HG03280 (cell line): ENCODE results near the gene GORASP2.

ENCODE experiments used
- ATAC-seq: cut with Tn5 transposase; IDR thresholded peaks from one replicate; pipeline ENCODE4 v1.9.1; 2021; ENCODE audit warnings: mild to moderate bottlenecking, moderate library complexity; ENCODE audit not compliant: unreplicated experiment

Gene GORASP2

DNA sequence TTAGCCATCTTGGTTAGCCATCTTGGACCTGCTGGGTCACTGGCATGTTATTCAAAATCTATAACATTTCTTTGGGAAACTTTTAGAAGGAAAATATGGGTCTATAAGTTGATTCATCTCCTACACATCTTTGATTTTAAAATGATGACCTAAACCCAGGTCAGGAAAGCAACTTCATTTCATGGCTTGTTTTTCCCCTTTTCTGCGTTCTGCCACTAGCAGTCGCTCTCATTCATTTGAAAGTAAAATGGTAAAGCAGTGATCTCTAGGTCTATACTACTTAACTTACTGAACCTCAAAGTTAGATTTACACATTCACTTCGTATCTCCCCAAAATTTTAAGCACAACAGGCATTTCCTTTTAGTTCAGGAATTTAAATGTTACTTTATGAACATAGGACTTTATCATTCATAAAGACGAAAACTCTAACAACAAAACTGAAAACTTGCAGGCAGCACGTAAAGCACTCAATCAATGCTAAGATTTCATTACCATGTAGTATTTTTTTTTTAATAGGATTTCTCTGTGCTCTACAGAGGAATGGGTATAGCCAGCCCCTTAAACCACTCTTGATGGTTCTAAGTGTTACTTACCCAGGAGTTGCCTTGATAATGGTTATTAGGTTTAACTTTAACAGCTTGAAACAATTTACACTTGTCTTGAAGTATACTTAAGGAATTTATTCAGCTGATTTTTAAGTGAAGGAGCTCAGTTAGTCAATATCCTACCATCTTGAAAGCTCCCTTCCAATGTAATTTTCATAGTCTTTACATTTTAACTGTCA is 62.5 kb downstream of the GORASP2 start:
- ATAC-seq = no peak

DNA sequence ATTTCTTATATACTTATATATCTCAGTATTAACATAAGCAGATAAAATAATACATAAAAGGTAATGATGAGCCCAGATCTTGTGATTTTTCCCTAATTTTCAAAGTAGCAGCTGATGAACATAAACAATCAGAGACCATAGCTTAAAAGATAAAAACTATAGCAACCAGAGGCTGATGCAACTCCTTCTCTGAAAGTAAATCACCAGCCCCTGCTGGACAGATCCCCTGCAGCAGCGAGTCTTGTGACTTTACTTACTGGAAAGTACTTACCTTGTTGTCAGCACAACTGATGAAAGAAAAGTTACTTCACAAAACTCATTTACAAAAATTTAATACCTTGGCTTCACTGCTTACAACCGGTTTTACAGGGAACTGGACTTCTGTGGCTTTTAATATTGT is 67.3 kb downstream of the GORASP2 start:
- ATAC-seq = no peak

DNA sequence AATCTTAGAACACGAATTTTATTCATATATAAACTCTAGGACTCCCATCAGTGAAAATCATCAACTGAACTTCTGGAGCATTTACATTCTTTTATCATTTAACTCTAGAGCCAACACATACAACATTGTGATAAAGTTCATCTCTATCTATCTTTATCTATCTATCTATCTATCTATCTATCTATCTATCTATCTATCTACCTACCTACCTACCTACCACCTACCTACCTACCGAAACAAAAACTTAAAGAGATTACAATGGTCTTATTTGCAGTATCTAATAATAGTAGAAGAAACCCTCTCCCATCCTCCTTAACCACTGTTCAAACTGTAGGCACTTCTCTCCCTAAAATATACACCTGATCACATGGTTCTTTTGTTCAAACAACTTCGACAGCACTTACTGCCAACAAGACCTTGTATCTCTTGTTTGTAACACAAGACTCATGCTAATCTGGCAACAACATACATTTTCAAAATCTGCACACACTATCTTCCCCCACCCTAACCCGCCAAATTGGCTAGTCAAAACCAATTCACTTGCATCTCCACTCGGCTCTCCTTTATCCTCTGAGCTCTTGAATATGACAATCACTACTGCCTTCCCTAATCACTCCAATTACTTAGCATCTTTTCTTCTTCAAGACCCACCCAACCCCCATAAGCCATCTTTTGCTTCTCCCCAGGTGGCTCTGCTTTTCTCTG is 69.0 kb downstream of the GORASP2 start:
- no peak for ATAC-seq

DNA sequence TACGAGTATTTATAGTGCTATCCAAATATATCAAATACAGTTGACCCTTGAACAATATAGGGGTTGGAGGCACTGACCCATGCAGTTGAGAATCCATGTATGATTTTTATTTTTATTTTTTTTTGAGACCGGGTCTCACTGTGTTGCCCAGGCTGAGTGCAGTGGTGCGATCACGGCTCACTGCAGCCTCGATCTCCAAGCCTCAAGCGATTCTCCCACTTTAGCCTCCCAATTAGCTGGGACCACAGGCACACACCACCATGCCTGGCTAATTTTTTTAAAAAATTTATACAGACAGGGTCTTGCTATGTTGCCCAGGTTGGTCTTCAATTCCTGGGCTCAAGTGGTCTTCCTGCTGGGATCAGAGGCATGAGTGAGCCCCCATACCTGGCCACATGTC is 70.6 kb downstream of the GORASP2 start:
- ATAC-seq = no peak

DNA sequence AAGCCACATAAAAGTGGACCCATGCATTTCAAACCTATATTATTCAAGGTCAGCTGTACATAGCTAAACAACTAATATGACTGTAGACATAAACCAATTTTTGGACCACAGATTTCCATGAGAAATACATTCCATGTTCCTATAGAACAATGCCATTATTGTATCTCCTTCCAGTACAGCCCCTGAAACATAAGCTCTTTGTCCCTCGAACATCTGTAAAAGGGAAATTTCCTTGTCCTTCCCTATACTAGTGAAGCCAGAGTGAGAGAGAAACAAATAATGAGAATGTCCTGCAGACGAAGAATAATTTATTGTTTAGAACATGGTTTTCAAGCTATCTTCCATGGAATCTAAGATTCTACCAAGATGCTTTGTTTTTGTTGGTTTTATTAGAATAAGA is 75.3 kb downstream of the GORASP2 start:
- no peak for ATAC-seq

DNA sequence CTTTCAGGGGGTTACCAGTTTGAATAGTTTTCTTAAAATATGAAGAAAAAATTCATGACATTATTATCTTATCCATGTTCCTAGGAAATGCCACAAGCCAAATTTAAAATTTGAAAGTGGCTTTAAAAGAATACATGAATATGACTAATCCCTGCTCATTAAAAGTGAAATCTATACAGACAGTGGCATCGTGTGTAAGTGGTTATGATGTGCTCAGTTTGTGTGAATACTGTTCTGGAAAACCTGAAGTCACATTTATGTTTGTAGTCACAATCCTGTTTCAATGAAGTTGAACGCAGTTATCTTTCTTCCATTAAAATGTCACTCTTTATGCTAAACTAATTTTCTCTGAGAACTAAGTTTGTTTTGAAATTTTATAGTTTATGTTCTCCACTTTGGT is 75.8 kb downstream of the GORASP2 start:
- no peak for ATAC-seq

DNA sequence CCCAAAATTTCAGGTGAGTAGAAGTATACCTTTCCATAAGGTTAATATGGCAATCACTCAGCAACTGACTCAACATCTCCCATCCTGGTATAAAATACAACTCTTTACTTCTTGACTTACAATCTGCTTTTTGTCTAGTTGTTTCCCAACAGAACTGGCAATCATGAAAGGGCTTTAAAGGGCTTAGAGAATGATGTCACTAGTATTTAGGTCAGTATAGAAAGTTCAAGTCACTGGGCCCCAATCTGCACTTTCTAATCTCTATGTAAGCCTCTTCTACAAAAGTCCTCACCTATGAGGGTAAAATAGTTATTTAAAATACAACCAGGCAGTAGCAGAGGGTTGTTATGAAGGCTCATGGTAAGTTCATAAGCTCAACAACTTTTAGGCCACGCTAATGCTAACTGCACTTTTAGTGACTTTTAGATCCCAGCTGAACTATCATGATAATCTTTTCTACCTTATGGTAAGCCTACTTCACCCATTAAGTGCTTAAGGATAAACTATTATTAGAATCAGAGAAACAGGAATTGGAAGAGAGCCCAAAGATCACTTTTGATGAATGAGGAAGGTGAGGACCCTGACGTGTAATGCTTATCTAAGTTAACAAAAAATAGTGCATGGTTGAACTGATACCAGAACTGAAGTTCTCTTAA is 79.6 kb downstream of the GORASP2 start:
- no peak for ATAC-seq

DNA sequence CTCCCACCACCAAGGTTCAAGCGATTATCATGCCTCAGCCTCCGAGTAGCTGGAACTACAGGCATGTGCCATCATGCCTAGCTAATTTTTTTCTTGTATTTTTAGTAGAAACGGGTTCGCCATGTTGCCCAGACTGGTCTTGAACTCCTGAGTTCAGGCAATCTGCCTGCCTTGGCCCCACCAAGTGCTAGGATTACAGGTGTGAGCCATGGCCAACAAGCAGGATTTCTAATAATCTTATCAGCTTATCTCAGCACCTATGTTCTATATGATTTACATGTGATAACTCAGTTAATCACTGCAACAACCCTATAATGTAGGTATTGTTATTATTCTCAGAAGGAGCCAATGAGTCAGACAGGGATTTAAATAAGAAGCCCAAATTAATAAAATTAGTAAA is 80.3 kb downstream of the GORASP2 start:
- ATAC-seq = no peak

DNA sequence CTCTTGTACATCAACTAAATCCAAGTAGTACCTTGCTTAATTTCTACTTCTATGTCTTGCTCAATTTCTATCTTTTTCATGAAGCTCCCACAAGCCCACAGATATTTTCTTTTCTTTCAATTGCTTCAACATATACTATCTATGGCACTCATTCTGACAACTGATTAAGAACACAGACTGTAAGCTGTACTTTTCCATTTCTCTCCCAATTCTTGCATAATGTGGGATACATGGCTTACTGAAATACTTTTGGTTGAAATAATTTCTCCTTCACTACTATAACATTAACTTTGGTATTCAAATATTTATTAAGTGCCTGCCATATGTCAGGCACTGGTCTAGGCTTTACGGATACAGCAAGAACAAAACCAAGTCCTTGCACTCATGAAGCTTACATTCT is 84.8 kb downstream of the GORASP2 start:
- no peak for ATAC-seq

DNA sequence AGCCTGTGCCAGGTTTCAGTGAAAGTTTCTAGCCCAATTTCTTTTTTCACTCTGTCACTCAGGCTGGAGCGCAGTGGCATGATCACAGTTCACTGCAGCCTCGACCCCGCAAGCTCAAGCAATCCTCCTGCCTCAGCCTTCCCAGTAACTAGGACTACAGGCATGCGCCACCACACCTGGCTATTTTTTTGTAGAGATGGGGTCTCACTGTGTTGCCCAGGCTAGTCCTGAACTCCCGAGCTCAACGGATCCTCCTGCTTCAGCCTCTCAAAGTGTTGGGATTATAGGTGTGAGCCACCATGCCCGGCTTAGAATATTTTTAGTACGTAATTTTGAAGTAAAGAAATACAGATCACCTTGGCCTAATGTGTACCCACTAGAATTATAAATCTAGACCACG is 87.1 kb downstream of the GORASP2 start:
- no peak for ATAC-seq
